NCI-H524 treated with DMSO at 0.1 percent for 48 hours (cell line): Measurements from ENCODE around the gene MUC16.

Source experiments
- DNase-seq: peaks from one replicate; lab custom pipeline; 2025; lab: John Stamatoyannopoulos, UW

MUC16 gene

GRCh38 chr19:9008667-9009066 is 1.5 kb downstream of the MUC16 start:
- DNase-seq, result no peak

GRCh38 chr19:9000933-9001332 is 9.3 kb downstream of the MUC16 start:
- DNase-seq, result no peak

- DNase-seq, result no peak
These were observed 22.0 kb downstream of the MUC16 start for GRCh38 chr19:8988204-8988603.

GRCh38 chr19:8986296-8986695 is 23.9 kb downstream of the MUC16 start:
- no peak for DNase-seq

DNA sequence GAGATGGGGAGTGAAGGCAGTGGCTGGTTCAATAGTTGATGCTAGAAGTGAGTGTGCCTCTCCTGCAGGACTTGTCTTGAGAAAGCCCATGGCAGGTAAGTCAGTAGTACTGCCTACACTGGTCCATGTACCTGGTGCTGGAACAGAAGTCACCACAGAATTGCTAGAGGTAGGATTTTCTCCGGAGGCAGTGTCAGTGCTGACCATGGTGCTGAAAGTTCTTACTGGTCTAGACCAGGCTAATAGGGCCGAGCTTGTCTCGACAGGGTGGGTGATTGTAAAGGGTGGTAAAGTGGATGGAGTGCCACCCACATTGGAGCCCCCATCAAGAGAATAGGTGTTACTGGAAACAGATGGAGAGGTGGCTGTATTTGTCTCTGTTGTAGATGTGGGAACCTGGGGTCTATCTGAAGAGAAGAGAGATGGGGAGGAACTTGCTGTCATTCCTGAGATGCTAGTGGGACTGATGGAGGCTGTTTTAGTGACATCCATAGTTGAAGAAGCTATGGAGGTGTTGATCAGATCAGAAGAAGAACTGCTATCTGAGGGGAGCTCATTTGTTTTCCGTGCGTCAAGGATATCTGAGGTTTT is 36.6 kb downstream of the MUC16 start:
- no peak for DNase-seq

DNA sequence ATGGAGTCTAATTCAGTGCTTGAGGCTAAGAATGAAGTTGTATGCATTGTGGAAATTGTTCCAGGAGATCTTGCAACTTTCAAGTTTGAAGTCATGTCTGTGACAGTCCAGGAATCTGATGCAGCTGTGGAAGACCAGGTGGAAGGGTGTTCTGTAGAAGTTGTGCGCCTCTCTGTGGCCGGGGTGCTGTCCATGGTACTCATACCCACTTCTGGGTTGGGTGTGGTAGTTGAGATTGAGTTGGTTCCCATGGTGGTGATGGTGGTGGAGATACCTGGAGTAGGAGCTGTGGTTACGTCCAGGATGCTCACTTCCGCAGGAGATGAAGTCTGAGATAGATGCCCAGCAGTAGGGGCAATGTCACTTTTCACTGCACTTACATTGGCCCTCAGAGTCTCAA is 44.3 kb downstream of the MUC16 start:
- no peak for DNase-seq
